PFSK-1 (cell line): ENCODE results near the gene DMPK.

Experiments
- FOXP2 ChIP-seq: optimal IDR thresholded peaks from 2 replicates; pipeline ENCODE3; 2011; ENCODE audit warnings: borderline replicate concordance, control low read depth, inconsistent platforms; ENCODE audit not compliant: insufficient read depth; ENCODE audit errors: extremely low read length, extremely low read depth
- POLR2AphosphoS5 ChIP-seq: IDR thresholded peaks from 2 replicates; pipeline ENCODE4 v1.6.1; 2012; ENCODE audit warnings: low read depth, mild to moderate bottlenecking, control low read depth, low read length, moderate library complexity
- SIN3A ChIP-seq: IDR thresholded peaks from 2 replicates; pipeline ENCODE4 v1.6.1; 2012; ENCODE audit warnings: mild to moderate bottlenecking, low read length, moderate library complexity, borderline replicate concordance; ENCODE audit not compliant: insufficient read depth
- TAF1 ChIP-seq: IDR thresholded peaks from 2 replicates; pipeline ENCODE4 v1.6.1; 2012; ENCODE audit warnings: low read length, control low read depth, borderline replicate concordance; ENCODE audit not compliant: insufficient read depth
- TF ChIP-seq, protein P1 (sequence below), 2 experiments: IDR thresholded peaks; 2 replicates each; pipeline versions ENCODE4 v1.6.1 to v1.8.0; 2011 to 2012; ENCODE audit warnings: low read depth in 2 of 2, low read length in 2 of 2, control low read depth in 1 of 2, inconsistent platforms in 1 of 2, mild to moderate bottlenecking in 1 of 2, moderate library complexity in 1 of 2; ENCODE audit not compliant: insufficient read depth in 1 of 2

The DMPK gene

DNA sequence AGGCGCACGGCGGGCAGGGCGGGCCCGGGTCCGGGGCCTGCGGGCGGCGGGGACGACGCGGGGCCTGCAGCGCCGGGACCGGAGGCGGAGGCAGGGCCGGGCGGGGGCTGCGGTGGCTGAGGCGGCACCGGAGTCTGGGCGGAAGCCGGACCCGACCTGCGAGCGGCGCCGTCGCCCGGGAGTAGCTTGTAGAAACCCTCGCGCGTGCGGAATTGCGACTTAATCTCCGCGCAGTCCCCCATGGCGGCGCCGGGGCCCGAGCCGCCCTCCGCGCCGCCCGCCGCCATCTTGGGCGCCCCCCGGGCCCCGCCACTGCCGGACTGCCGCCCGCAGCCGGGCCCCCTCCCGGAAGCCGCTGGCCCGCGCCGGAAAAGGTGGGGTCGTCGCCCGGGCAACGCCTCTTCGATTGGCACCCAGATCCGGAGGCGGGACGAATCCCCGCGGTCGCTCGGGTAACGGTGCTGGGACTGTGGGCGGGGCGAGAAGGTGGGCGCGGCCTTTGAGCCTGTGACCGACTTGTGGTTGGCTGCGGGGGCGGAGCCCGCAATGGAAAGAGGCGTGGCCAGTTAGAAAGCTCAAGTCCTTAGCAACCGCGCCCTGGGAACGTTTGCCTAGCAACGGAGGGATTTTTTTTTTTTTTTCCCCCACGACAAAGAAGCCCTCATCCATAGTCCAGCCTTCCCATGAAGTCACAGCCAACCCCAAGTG is 10.3 kb upstream of the DMPK start, which contains the start of gene DMWD:
Gene DMWD, minus strand, starts transcription at position 376 of the 708 bp plus-strand sequence. Its CDS starts 89 bp downstream, at position 287.
- TF ChIP-seq SIN3A: 0 out of 2 replicates have a peak, but pooled peaks have one; percentile 50
- peak; percentile 51 for TF ChIP-seq FOXP2
- TF ChIP-seq, protein P1, sequence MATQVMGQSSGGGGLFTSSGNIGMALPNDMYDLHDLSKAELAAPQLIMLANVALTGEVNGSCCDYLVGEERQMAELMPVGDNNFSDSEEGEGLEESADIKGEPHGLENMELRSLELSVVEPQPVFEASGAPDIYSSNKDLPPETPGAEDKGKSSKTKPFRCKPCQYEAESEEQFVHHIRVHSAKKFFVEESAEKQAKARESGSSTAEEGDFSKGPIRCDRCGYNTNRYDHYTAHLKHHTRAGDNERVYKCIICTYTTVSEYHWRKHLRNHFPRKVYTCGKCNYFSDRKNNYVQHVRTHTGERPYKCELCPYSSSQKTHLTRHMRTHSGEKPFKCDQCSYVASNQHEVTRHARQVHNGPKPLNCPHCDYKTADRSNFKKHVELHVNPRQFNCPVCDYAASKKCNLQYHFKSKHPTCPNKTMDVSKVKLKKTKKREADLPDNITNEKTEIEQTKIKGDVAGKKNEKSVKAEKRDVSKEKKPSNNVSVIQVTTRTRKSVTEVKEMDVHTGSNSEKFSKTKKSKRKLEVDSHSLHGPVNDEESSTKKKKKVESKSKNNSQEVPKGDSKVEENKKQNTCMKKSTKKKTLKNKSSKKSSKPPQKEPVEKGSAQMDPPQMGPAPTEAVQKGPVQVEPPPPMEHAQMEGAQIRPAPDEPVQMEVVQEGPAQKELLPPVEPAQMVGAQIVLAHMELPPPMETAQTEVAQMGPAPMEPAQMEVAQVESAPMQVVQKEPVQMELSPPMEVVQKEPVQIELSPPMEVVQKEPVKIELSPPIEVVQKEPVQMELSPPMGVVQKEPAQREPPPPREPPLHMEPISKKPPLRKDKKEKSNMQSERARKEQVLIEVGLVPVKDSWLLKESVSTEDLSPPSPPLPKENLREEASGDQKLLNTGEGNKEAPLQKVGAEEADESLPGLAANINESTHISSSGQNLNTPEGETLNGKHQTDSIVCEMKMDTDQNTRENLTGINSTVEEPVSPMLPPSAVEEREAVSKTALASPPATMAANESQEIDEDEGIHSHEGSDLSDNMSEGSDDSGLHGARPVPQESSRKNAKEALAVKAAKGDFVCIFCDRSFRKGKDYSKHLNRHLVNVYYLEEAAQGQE (IDR thresholded peaks at IDR 0.05; ENCODE audit: insufficient read depth in 1 of 2, low read depth in 2 of 2, low read length in 2 of 2): 0 out of 4 replicates have a peak, but pooled peaks of 1 of the 2 experiments have one; percentile 1
- no peak; the same call in 1 of the 2 replicates for TF ChIP-seq POLR2AphosphoS5
- peak; percentile 88 for TF ChIP-seq TAF1

- TF ChIP-seq TAF1 (no peak), POLR2AphosphoS5 (no peak), FOXP2 (no peak)
- TF ChIP-seq, protein P1 (IDR thresholded peaks at IDR 0.05; ENCODE audit: insufficient read depth in 1 of 2, low read depth in 2 of 2, low read length in 2 of 2): 0 out of 4 replicates have a peak, but pooled peaks of 1 of the 2 experiments have one; percentile 16
Observed at GRCh38 chr19:45791744-45792469, 9.6 kb upstream of the DMPK start.

DNA sequence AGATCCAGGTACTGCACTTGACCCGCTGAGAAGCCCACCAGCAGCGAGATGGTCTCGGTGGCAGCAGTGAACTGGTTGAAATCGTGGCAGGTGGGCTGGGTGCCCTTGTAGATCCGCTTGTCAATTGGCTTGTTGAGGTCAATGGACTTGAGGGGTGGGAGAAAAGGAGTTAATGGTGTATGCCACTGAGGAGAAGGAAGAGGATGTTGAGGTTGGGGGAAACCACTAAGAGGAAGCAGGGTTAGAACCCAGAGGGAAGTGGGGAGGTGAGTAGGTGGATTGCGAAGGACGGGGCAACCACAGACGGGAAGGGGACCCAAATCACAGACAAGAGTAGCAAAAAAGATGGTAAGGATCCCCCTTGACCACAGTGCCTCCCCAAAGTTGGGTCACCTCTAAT is 8.7 kb upstream of the DMPK start:
- TF ChIP-seq SIN3A (no peak), POLR2AphosphoS5 (no peak), FOXP2 (no peak)

GRCh38 chr19:45789035-45789786 is 6.9 kb upstream of the DMPK start:
- TF ChIP-seq, protein P1 (IDR thresholded peaks at IDR 0.05; ENCODE audit: insufficient read depth in 1 of 2, low read depth in 2 of 2, low read length in 2 of 2): no peak
- TF ChIP-seq SIN3A (no peak), POLR2AphosphoS5 (no peak), TAF1 (no peak)

DNA sequence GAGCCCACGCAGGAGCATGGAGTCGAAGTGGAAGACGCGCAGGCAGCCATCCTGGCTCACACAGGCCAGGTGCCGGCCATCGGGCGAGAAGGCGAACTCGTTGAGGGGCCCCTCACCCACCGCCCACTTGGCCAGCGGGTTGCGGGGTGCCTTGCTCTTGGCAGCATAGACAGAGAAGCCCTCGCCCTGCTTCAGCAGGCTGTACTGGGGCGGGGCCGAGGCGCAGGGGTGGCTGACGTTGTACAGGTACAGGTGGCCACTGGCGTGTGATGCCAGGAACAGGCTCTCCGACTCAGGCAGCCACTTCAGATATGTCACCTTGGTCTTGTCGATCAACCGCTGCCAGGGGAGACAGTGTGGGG is 4.2 kb upstream of the DMPK start:
- TF ChIP-seq TAF1 (no peak), SIN3A (no peak), FOXP2 (no peak), POLR2AphosphoS5 (no peak)
- TF ChIP-seq, protein P1 (IDR thresholded peaks at IDR 0.05; ENCODE audit: insufficient read depth in 1 of 2, low read depth in 2 of 2, low read length in 2 of 2): no peak
